Psoas muscle (tissue), 8 donors: ENCODE results near the gene DCTPP1. TPM values are rescaled to one million over a fixed set of nuclear protein-coding genes. Genes with fewer than 3 reads are reported as not detected.
"Not testable (repeated sequence)": the region's sequence is repeated elsewhere in the genome, so short reads cannot be mapped to it uniquely, and the experiment has no call there.

Experiments
- ATAC-seq, 4 donors: fragments of 200-7000 bp; cut with Tn5 transposase; one replicate each; pipeline ENCODE4 v1.9.1; 2020; ENCODE audit warnings: moderate library complexity in 3 of 4, mild to moderate bottlenecking in 2 of 4
- DNase-seq, 2 donors: peaks; one replicate each; pipeline ENCODE4 v3.0.0-alpha.2; 2020
- H3K27ac ChIP-seq: fragments of 200-600 bp; one replicate; pipeline ENCODE4 v1.8.0; 2022
- H3K27me3 ChIP-seq, 3 donors: fragments of 200-600 bp in 1 of 3; one replicate each; pipeline versions ENCODE4 v1.6.1 to v1.8.0; 2013 to 2022; ENCODE audit warnings: low read length in 2 of 3, mild to moderate bottlenecking in 2 of 3, moderate library complexity in 1 of 3; ENCODE audit not compliant: insufficient read depth in 3 of 3
- H3K36me3 ChIP-seq, 2 donors: fragments of 200-600 bp in 1 of 2; one replicate each; pipeline versions ENCODE4 v1.6.1 to v1.8.0; 2013 to 2022; ENCODE audit warnings: low read depth in 1 of 2, mild to moderate bottlenecking in 1 of 2, moderate library complexity in 1 of 2; ENCODE audit not compliant: insufficient read depth in 1 of 2
- H3K4me1 ChIP-seq: fragments of 200-600 bp; one replicate; pipeline ENCODE4 v1.8.0; 2022
- H3K4me3 ChIP-seq: fragments of 200-600 bp; one replicate; pipeline ENCODE4 v1.8.0; 2022; ENCODE audit warnings: mild to moderate bottlenecking
- H3K9me3 ChIP-seq: fragments of 200-600 bp; one replicate; pipeline ENCODE4 v1.8.0; 2022
- CTCF ChIP-seq: fragments of 200-600 bp; IDR thresholded peaks from one replicate; pipeline ENCODE4 v1.8.0; 2022; ENCODE audit warnings: antibody characterized with exemption
- WGBS, 3 donors: extraction: QIAGEN DNeasy Blood & Tissue Kit; methylation state at CpG; one replicate each; pipeline versions ENCODE4 v1.1.6 to v1.1.7; 2013; 5-methylcytosine and 5-hydroxymethylcytosine counted together
- intact Hi-C, 2 donors: fragments of 100-400 bp; cut with DNase I; formaldehyde crosslinking; loops; one replicate each; pipeline versions ENCODE4 v1.11.0 to v1.14.2; 2022
- polyA plus RNA-seq, 3 donors: library from polyadenylated mRNA; stranded (reverse); fragments of 200-250 nt; gene quantifications; one replicate each; pipeline ENCODE4 v1.2.3, GENCODE V29; 2013
- total RNA-seq, 4 donors: library from RNA; stranded (reverse); fragmentation: NEBNext Ultra II Directional in 2 of 4; extraction: Animal tissue kit (Norgen Biotek cat#: 25700) in 2 of 4; gene quantifications; one replicate each; pipeline versions ENCODE4 v1.2.1 to v1.2.4, GENCODE V29; 2021 to 2023
- donor health status: healthy with polysubstance abuse.
- donor health status: DM: no; HTN: no; CAD: no; lungs with moderate emphysema.
- donor health status: Bipolar disorder and iron deficiency.
- donor health status: healthy.
- donor health status: DM: yes; HTN: yes; CAD: no.
- donor health status: DM: no; HTN: no; CAD: no.
- donor health status: DM: no; HTN: no; CAD: no.
- donor health status: DM: yes; HTN: yes; CAD: no.

DCTPP1 gene
- total and polyA plus RNA-seq, 7 donors: 23.3 to 84.2 (median 42.2) TPM

GRCh38 chr16:30458561-30459394, 28.9 kb upstream of the DCTPP1 start:
- intact Hi-C loops: no loop called here
- H3K9me3 ChIP-seq: no peaks in the 10 kb centered on the region
- no peak for TF ChIP-seq CTCF
- DNase-seq (peak; percentile 19 to 54), ATAC-seq (no peak)
- WGBS, 3 donors: 76 to 80% (median 77%) methylated on average over 22 of the region's 22 CpGs
- H3K27me3 ChIP-seq: no peaks in the 10 kb centered on the region
- H3K4me1 ChIP-seq: no peaks in the 10 kb centered on the region
- no peaks in the 10 kb centered on the region for H3K36me3 ChIP-seq
- H3K27ac ChIP-seq: no peak overlapping the region
- no peak overlapping the region for H3K4me3 ChIP-seq

GRCh38 chr16:30457743-30458560, 28.1 kb upstream of the DCTPP1 start:
- Histone ChIP-seq H3K27me3 (no peaks in the 10 kb centered on the region), H3K27ac (no peak overlapping the region), H3K9me3 (no peaks in the 10 kb centered on the region), H3K4me1 (no peaks in the 10 kb centered on the region), H3K4me3 (no peak overlapping the region), H3K36me3 (no peaks in the 10 kb centered on the region)
- TF ChIP-seq CTCF: no peak
- ATAC-seq (no peak), DNase-seq (no peak)
- intact Hi-C loops: no loop called here
- 88 to 91% (median 90%) methylated on average over 16 of the region's 16 CpGs for WGBS, 3 donors

- no peaks in the 10 kb centered on the region for H3K4me1 ChIP-seq
- H3K4me3 ChIP-seq: no peak overlapping the region
- WGBS, 3 donors: 93 to 100% (median 100%) methylated on average over 1 of the region's 1 CpG
- H3K27me3 ChIP-seq: no peaks in the 10 kb centered on the region
- H3K9me3 ChIP-seq: no peaks in the 10 kb centered on the region
- intact Hi-C loops: no loop called here
- no peak for ATAC-seq
- no peak overlapping the region for H3K27ac ChIP-seq
- no peak for TF ChIP-seq CTCF
- no peak for DNase-seq
- H3K36me3 ChIP-seq: no peaks in the 10 kb centered on the region
These were observed 27.4 kb upstream of the DCTPP1 start for GRCh38 chr16:30457256-30457655.

GRCh38 chr16:30456302-30456701, 26.5 kb upstream of the DCTPP1 start:
- no peaks in the 10 kb centered on the region for H3K36me3 ChIP-seq
- 87 to 95% (median 90%) methylated on average over 1 of the region's 1 CpG for WGBS, 3 donors
- ATAC-seq (no peak), DNase-seq (no peak)
- no peaks in the 10 kb centered on the region for H3K27me3 ChIP-seq
- no peaks in the 10 kb centered on the region for H3K9me3 ChIP-seq
- no peak for TF ChIP-seq CTCF
- no peak overlapping the region for H3K27ac ChIP-seq
- no peak overlapping the region for H3K4me3 ChIP-seq
- intact Hi-C loops: no loop called here
- no peaks in the 10 kb centered on the region for H3K4me1 ChIP-seq

- 74 to 78% (median 77%) methylated on average over 20 of the region's 20 CpGs for WGBS, 3 donors
- DNase-seq, H3K4me1 ChIP-seq, ATAC-seq, H3K4me3 ChIP-seq, H3K27me3 ChIP-seq, intact Hi-C loops, H3K36me3 ChIP-seq, H3K9me3 ChIP-seq, H3K27ac ChIP-seq: not testable (repeated sequence)
These were observed 23.1 kb upstream of the DCTPP1 start for GRCh38 chr16:30452709-30453580.
